GM23248 (cell line): ENCODE data around the gene ZC3H12D. TPM values are rescaled to one million over a fixed set of nuclear protein-coding genes. Genes with fewer than 3 reads are reported as not detected.
A peak's percentile ranks its signal among the peaks of the same experiment; 100 is the strongest.

Source experiments
- DNase-seq: peaks from one replicate; pipeline ENCODE4 v3.0.0-alpha.2; 2015
- H2AFZ ChIP-seq: fragments of 200-600 bp; sonication (generic); 2 replicates; pipeline ENCODE4 v1.6.1; 2016; ENCODE audit warnings: antibody characterized with exemption
- H3F3A ChIP-seq: fragments of 200-600 bp; sonication (generic); 2 replicates; pipeline ENCODE4 v1.6.1; 2016; ENCODE audit warnings: mild to moderate bottlenecking, antibody characterized with exemption, mixed run types; ENCODE audit not compliant: insufficient read depth
- H3K27ac ChIP-seq: fragments of 200-600 bp; sonication (generic); 2 replicates; pipeline ENCODE4 v1.5.1; 2016; ENCODE audit warnings: mild to moderate bottlenecking
- H3K27me3 ChIP-seq: fragments of 200-600 bp; sonication (generic); replicated peaks from 2 replicates; pipeline ENCODE4 v1.6.1; 2016; ENCODE audit warnings: mild to moderate bottlenecking; ENCODE audit not compliant: insufficient read depth
- H3K36me3 ChIP-seq: fragments of 200-600 bp; sonication (generic); 2 replicates; pipeline ENCODE4 v1.6.1; 2016; ENCODE audit warnings: low read depth, mild to moderate bottlenecking
- H3K4me1 ChIP-seq: fragments of 200-600 bp; sonication (generic); 2 replicates; pipeline ENCODE4 v1.6.1; 2016; ENCODE audit warnings: mild to moderate bottlenecking; ENCODE audit not compliant: insufficient read depth
- H3K4me2 ChIP-seq: fragments of 200-600 bp; sonication (generic); one replicate; pipeline ENCODE4 v1.6.1; 2016; ENCODE audit warnings: mild to moderate bottlenecking; ENCODE audit not compliant: unreplicated experiment
- H3K4me3 ChIP-seq: fragments of 200-600 bp; sonication (generic); 2 replicates; pipeline ENCODE4 v1.5.1; 2016; ENCODE audit warnings: mild to moderate bottlenecking
- H3K79me2 ChIP-seq: fragments of 200-600 bp; sonication (generic); 2 replicates; pipeline ENCODE4 v1.6.1; 2016; ENCODE audit warnings: mild to moderate bottlenecking; ENCODE audit not compliant: insufficient read depth
- H3K9ac ChIP-seq: fragments of 200-600 bp; sonication (generic); 2 replicates; pipeline ENCODE4 v1.6.1; 2016; ENCODE audit warnings: mild to moderate bottlenecking
- H3K9me2 ChIP-seq: fragments of 200-600 bp; sonication (generic); 2 replicates; pipeline ENCODE4 v1.6.1; 2016; ENCODE audit warnings: mixed run types, mild to moderate bottlenecking, moderate library complexity; ENCODE audit not compliant: insufficient read depth
- H3K9me3 ChIP-seq: fragments of 200-600 bp; sonication (generic); one replicate; pipeline ENCODE4 v1.6.1; 2017; ENCODE audit warnings: low read depth
- H4K20me1 ChIP-seq: fragments of 200-600 bp; sonication (generic); 2 replicates; pipeline ENCODE4 v1.6.0; 2016; ENCODE audit not compliant: insufficient read depth
- EZH2 ChIP-seq: fragments of 200-600 bp; sonication (generic); IDR thresholded peaks from 2 replicates; pipeline ENCODE4 v1.6.1; 2018; ENCODE audit warnings: antibody characterized with exemption, mild to moderate bottlenecking; ENCODE audit not compliant: insufficient read depth, poor library complexity, severe bottlenecking
- EZH2phosphoT487 ChIP-seq: fragments of 200-600 bp; sonication (generic); IDR thresholded peaks from 2 replicates; pipeline ENCODE4 v1.6.1; 2018; ENCODE audit warnings: antibody characterized with exemption, moderate library complexity, mild to moderate bottlenecking, low read depth; ENCODE audit not compliant: insufficient read depth
- WGBS, 2 experiments: methylation state at CpG; one replicate each; pipeline ENCODE4 v1.1.6; 2015 to 2017; ENCODE audit warnings: low lambda C conversion rate in 2 of 2, low coverage in 1 of 2; ENCODE audit errors: missing lambda C conversion rate in 2 of 2; 5-methylcytosine and 5-hydroxymethylcytosine counted together
- in situ Hi-C: fragments of 300-500 bp; cut with MboI; formaldehyde crosslinking; loops from 2 replicates; pipeline ENCODE4 v1.15.0; 2020
- polyA plus RNA-seq: library from polyadenylated mRNA; unstranded; fragments of >200 nt; fragmentation: Nextera tagmentation; extraction: Ambion mirVana; gene quantifications from 2 replicates; pipeline ENCODE4 v1.2.1, GENCODE V29; 2016
- total RNA-seq: library from RNA; depleted of rRNA; stranded (reverse); fragments of >200 nt; shearing (Covaris generic); gene quantifications from 2 replicates; pipeline ENCODE4 v1.2.3, GENCODE V29; 2014

The ZC3H12D gene
- total and polyA plus RNA-seq, 2 experiments from 2014 or later, result 0.54 TPM; not detected in 1

GRCh38 chr6:149492798-149493343 is 8.1 kb upstream of the ZC3H12D start:
- 89% methylated on average over 4 of the region's 4 CpGs for WGBS, 2 experiments
- no peak overlapping the region for H3K27ac ChIP-seq
- TF ChIP-seq EZH2 (no peak), EZH2phosphoT487 (no peak)
- peaks cover 7% of the 10 kb centered on the region; the same call in 1 of the 2 replicates for H3K4me1 ChIP-seq
- no peak overlapping the region for H3K4me3 ChIP-seq
- DNase-seq, result no peak
- H3K27me3 ChIP-seq, result no peaks in the 10 kb centered on the region
- in situ Hi-C loops, result no loop called here
- no peaks in the 10 kb centered on the region for H3K9me2 ChIP-seq
- H3F3A ChIP-seq, result peaks cover 6% of the 10 kb centered on the region
- H3K9me3 ChIP-seq, result no peaks in the 10 kb centered on the region
- no peak overlapping the region for H3K9ac ChIP-seq
- H3K4me2 ChIP-seq, result no peak overlapping the region
- no peaks in the 10 kb centered on the region for H4K20me1 ChIP-seq
- no peaks in the 10 kb centered on the region for H3K79me2 ChIP-seq
- H3K36me3 ChIP-seq, result no peaks in the 10 kb centered on the region
- no peak overlapping the region for H2AFZ ChIP-seq

GRCh38 chr6:149489967-149490366 is 5.2 kb upstream of the ZC3H12D start:
- Histone ChIP-seq H3K4me2 (no peak overlapping the region), H3K9me3 (no peaks in the 10 kb centered on the region), H3K36me3 (no peaks in the 10 kb centered on the region), H3F3A (no peaks in the 10 kb centered on the region), H3K79me2 (no peaks in the 10 kb centered on the region), H3K9ac (no peak overlapping the region), H3K4me3 (no peak overlapping the region), H3K27me3 (no peaks in the 10 kb centered on the region), H3K4me1 (peaks cover 4% of the 10 kb centered on the region), H3K27ac (no peak overlapping the region), H2AFZ (no peak overlapping the region), H4K20me1 (no peaks in the 10 kb centered on the region), H3K9me2 (no peaks in the 10 kb centered on the region)
- TF ChIP-seq EZH2phosphoT487, result no peak
- TF ChIP-seq EZH2, result no peak
- no peak for DNase-seq
- WGBS, 2 experiments, result 87 to 90% methylated on average over 4 of the region's 4 CpGs
- in situ Hi-C loops, result no loop called here

- Histone ChIP-seq H3K27me3 (no peaks in the 10 kb centered on the region), H3K79me2 (no peaks in the 10 kb centered on the region), H3K4me3 (no peak overlapping the region), H3K9ac (no peak overlapping the region), H3F3A (no peaks in the 10 kb centered on the region), H3K36me3 (no peaks in the 10 kb centered on the region), H3K9me3 (no peaks in the 10 kb centered on the region), H2AFZ (no peak overlapping the region), H3K27ac (no peak overlapping the region), H3K4me1 (peaks cover 8% of the 10 kb centered on the region), H3K9me2 (no peaks in the 10 kb centered on the region), H4K20me1 (no peaks in the 10 kb centered on the region), H3K4me2 (no peak overlapping the region)
- in situ Hi-C loops, result no loop called here
- DNase-seq, result peak; percentile 23
- WGBS, 2 experiments, result 42 to 43% methylated on average over 3 of the region's 3 CpGs
- TF ChIP-seq EZH2phosphoT487 (no peak), EZH2 (no peak)
Observed at GRCh38 chr6:149488815-149489214, 4.0 kb upstream of the ZC3H12D start.

GRCh38 chr6:149487316-149487715 is 2.5 kb upstream of the ZC3H12D start:
- Histone ChIP-seq H3K36me3 (no peaks in the 10 kb centered on the region), H3K4me3 (no peak overlapping the region), H4K20me1 (no peaks in the 10 kb centered on the region), H3K79me2 (no peaks in the 10 kb centered on the region), H3K4me2 (no peak overlapping the region), H3F3A (no peaks in the 10 kb centered on the region), H3K27ac (no peak overlapping the region), H3K27me3 (no peaks in the 10 kb centered on the region), H3K4me1 (peaks cover 8% of the 10 kb centered on the region), H3K9ac (no peak overlapping the region), H2AFZ (no peak overlapping the region), H3K9me3 (no peaks in the 10 kb centered on the region), H3K9me2 (no peaks in the 10 kb centered on the region)
- in situ Hi-C loops, result no loop called here
- DNase-seq, result no peak
- no peak for TF ChIP-seq EZH2phosphoT487
- no peak for TF ChIP-seq EZH2
- WGBS, 2 experiments, result 88 to 93% methylated on average over 4 of the region's 4 CpGs
